Tibial nerve (tissue), 4 donors: Measurements from ENCODE around the gene RPS18. TPM values are rescaled to one million over a fixed set of nuclear protein-coding genes. Genes with fewer than 3 reads are reported as not detected.
"Not testable (repeated sequence)": the region's sequence is repeated elsewhere in the genome, so short reads cannot be mapped to it uniquely, and the experiment has no call there.

Experiments used
- DNase-seq, 2 donors: peaks; one replicate each; pipeline ENCODE4 v3.0.0-alpha.2; 2019; ENCODE audit warnings: low spot score in 2 of 2
- H3K27ac ChIP-seq, 4 donors: fragments of 200-600 bp; sonication (generic) in 3 of 4; one replicate each; pipeline ENCODE4 v1.5.1; 2017 to 2019; ENCODE audit warnings: mild to moderate bottlenecking in 1 of 4
- H3K27me3 ChIP-seq, 2 donors: fragments of 200-600 bp; sonication (generic) in 1 of 2; one replicate each; pipeline versions ENCODE4 v1.5.1 to v1.6.0; 2017 to 2019
- H3K36me3 ChIP-seq, 3 donors: fragments of 200-600 bp; sonication (generic); one replicate each; pipeline ENCODE4 v1.5.1; 2018 to 2019
- H3K4me1 ChIP-seq, 4 donors: fragments of 200-600 bp; sonication (generic) in 3 of 4; one replicate each; pipeline ENCODE4 v1.5.1; 2017 to 2019
- H3K4me3 ChIP-seq, 4 donors: fragments of 200-600 bp; sonication (generic) in 3 of 4; one replicate each; pipeline ENCODE4 v1.5.1; 2017 to 2019; ENCODE audit warnings: mild to moderate bottlenecking in 1 of 4, moderate library complexity in 1 of 4
- H3K9me3 ChIP-seq, 4 donors: fragments of 200-600 bp; sonication (generic) in 3 of 4; one replicate each; pipeline ENCODE4 v1.5.1; 2017 to 2019
- CTCF ChIP-seq, 5 experiments: fragments of 200-600 bp in 3 of 5; fragments of 450-650 bp in 2 of 5; sonication (generic) in 3 of 5; IDR thresholded peaks; one replicate each; pipeline ENCODE4 v1.5.1; 2016 to 2019; ENCODE audit warnings: antibody characterized with exemption in 5 of 5, mild to moderate bottlenecking in 3 of 5, moderate library complexity in 2 of 5
- EP300 ChIP-seq, 2 donors: sonication (generic); formaldehyde crosslinking; IDR thresholded peaks; one replicate each; pipeline ENCODE4 v1.6.1; 2017; ENCODE audit warnings: antibody characterized with exemption in 2 of 2, mild to moderate bottlenecking in 1 of 2
- POLR2A ChIP-seq, 2 donors: fragments of 450-650 bp; IDR thresholded peaks; one replicate each; pipeline ENCODE4 v1.6.1; 2017; ENCODE audit warnings: antibody characterized with exemption in 2 of 2, mild to moderate bottlenecking in 2 of 2, moderate library complexity in 2 of 2
- whole genome bisulfite sequencing, 2 donors: methylation state at CpG; one replicate each; pipeline ENCODE4 v1.1.5; 2018; 5-methylcytosine and 5-hydroxymethylcytosine counted together
- total RNA-seq, 4 donors: library from RNA; depleted of rRNA; stranded (reverse); fragments of >200 nt; gene quantifications; one replicate each; pipeline ENCODE4 v1.1.0, GENCODE V29; 2016

The RPS18 gene
- total RNA-seq, 4 donors from 2014 or later: 2,115 to 2,529 (median 2,306) TPM

DNA sequence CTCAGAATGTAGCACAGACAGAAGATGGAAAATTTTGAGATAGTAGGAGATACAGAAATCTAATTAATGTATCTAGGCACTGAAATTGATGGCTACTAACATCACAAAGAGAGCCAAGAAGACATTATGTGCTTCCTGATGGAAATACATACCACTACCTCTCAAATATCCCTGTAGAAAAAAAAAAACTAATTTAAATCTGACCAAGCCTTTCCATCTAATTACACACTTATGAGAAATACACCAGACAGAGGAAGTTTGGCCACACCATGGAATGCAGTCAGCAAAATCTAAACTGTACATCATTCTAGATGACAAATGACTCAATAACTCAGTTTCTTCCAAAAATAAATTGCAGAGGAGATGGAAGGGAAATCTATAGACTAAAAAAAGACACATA is 19.1 kb upstream of the RPS18 start:
- peaks cover 0 to 27% (median 16%) of the 10 kb centered on the region in 4 donors for H3K4me1 ChIP-seq
- DNase-seq: no peak
- H3K9me3 ChIP-seq: no peaks in the 10 kb centered on the region
- H3K4me3 ChIP-seq: no peak overlapping the region
- peaks cover 0 to 32% (median 0%) of the 10 kb centered on the region in 3 donors for H3K36me3 ChIP-seq
- H3K27ac ChIP-seq: no peak overlapping the region
- TF ChIP-seq POLR2A (IDR thresholded peaks at IDR 0.05): no peak
- no peak for TF ChIP-seq CTCF (IDR thresholded peaks at IDR 0.05)
- no peak for TF ChIP-seq EP300 (IDR thresholded peaks at IDR 0.05)
- no peaks in the 10 kb centered on the region for H3K27me3 ChIP-seq

GRCh38 chr6:33254591-33254990 is 17.3 kb upstream of the RPS18 start:
- Histone ChIP-seq H3K36me3 (peaks cover 0 to 48% (median 0%) of the 10 kb centered on the region in 3 donors), H3K27ac (no peak overlapping the region), H3K9me3 (no peaks in the 10 kb centered on the region), H3K4me3 (no peak overlapping the region), H3K27me3 (no peaks in the 10 kb centered on the region), H3K4me1 (peaks cover 0 to 14% (median 10%) of the 10 kb centered on the region in 4 donors)
- WGBS, 2 donors: 95 to 96% methylated on average over 4 of the region's 4 CpGs
- TF ChIP-seq CTCF (IDR thresholded peaks at IDR 0.05) (no peak), EP300 (IDR thresholded peaks at IDR 0.05) (no peak), POLR2A (IDR thresholded peaks at IDR 0.05) (no peak)
- no peak for DNase-seq

DNA sequence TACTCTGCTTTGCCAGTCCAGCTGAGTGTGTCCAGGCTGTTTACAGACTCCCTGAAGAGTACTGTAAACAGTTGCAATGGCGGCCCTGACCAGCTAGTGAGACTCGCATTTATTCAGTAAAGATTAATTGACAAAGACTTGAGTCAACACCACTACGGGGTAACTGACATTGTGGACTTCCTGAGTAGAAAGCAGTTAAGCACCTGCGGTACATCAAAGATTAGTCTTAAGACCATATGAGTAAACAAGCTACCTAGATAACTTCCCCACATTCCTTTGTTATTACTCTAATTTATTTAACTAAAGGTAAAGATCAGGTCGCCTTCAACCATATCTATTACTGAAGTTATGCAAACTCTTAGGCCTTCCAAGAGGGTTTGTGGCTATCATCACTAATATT is 12.8 kb upstream of the RPS18 start:
- Histone ChIP-seq H3K27me3 (no peaks in the 10 kb centered on the region), H3K4me1 (no peaks in the 10 kb centered on the region), H3K4me3 (no peak overlapping the region), H3K9me3 (no peaks in the 10 kb centered on the region), H3K27ac (no peak overlapping the region), H3K36me3 (peaks cover 0 to 79% (median under 1%) of the 10 kb centered on the region in 3 donors)
- 92 to 99% methylated on average over 5 of the region's 5 CpGs for WGBS, 2 donors
- DNase-seq: no peak
- TF ChIP-seq CTCF (IDR thresholded peaks at IDR 0.05) (no peak), POLR2A (IDR thresholded peaks at IDR 0.05) (no peak), EP300 (IDR thresholded peaks at IDR 0.05) (no peak)

- not testable (repeated sequence) for H3K4me1 ChIP-seq, H3K27ac ChIP-seq, DNase-seq, H3K4me3 ChIP-seq, H3K9me3 ChIP-seq, H3K27me3 ChIP-seq
- peaks cover 0 to 95% (median 20%) of the 10 kb centered on the region in 3 donors for H3K36me3 ChIP-seq
- WGBS, 2 donors: 92 to 99% methylated on average over 3 of the region's 3 CpGs
Measured at GRCh38 chr6:33262490-33262889, 9.4 kb upstream of the RPS18 start.

GRCh38 chr6:33264015-33264414 is 7.9 kb upstream of the RPS18 start:
- DNase-seq: no peak
- H3K36me3 ChIP-seq: peaks cover 0 to 96% (median 32%) of the 10 kb centered on the region in 3 donors

More at GRCh38 chr6:33264015-33264414, 7.9 kb upstream of the RPS18 start:
- no peak overlapping the region for H3K4me3 ChIP-seq
- peaks cover 0 to 5% (median 0%) of the 10 kb centered on the region in 4 donors for H3K4me1 ChIP-seq
- 78 to 79% methylated on average over 7 of the region's 7 CpGs for WGBS, 2 donors
- TF ChIP-seq EP300 (IDR thresholded peaks at IDR 0.05) (no peak), POLR2A (IDR thresholded peaks at IDR 0.05) (no peak), CTCF (IDR thresholded peaks at IDR 0.05) (no peak)
- no peaks in the 10 kb centered on the region for H3K9me3 ChIP-seq
- H3K27ac ChIP-seq: no peak overlapping the region
- no peaks in the 10 kb centered on the region for H3K27me3 ChIP-seq
